Cerebellar nuclear complex (tissue), 1 donor: ENCODE measurements around the gene LMAN1L.

Experiments
- DNase-seq, 2 experiments: peaks; one replicate each; lab custom pipeline; 2025; lab: John Stamatoyannopoulos, UW

Gene LMAN1L

DNA sequence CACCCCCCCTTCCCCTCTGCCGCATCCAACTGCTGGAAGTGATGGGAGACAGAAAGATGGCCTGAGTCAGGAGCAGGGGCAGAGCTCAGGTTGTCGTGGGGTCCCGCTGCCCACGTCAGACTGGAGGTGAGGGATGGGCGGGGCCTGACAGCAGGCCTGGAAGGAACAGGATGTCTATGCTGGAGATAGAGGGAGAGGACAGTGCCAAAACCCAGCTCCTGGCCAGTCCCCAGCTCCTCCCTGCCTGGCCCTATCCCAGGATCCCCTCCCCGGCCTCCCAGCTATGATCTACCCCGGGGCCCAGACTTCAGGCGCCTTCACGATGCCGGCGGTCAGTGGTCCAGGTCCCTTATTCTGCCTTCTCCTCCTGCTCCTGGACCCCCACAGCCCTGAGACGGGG lies at the start of gene LMAN1L:
Gene LMAN1L, plus strand, starts transcription at position 303 of the 400 bp plus-strand sequence. Its CDS starts 20 bp downstream, at position 323.
- DNase-seq = no peak

DNA sequence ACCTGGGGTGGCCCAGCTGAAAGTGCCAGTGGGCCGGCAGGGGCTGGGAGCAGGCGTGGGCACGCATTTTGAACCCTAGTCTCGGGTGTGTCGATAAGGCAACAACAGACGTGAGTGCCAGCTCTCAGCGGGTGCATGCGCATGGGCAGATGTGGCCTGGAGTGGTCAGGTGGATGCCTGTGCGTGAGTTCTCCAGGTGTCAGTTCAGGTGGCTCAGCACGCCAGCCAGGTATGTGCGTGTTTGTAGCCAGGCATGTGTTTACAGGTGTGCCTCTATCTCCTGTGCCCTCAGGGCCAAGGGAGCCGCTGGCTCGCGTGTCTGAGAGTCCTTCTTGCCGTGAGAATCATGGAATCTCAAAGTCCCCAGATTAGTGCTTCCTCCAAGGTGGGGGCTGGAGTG lies 49.2 kb upstream of the LMAN1L start:
- no peak for DNase-seq

DNA sequence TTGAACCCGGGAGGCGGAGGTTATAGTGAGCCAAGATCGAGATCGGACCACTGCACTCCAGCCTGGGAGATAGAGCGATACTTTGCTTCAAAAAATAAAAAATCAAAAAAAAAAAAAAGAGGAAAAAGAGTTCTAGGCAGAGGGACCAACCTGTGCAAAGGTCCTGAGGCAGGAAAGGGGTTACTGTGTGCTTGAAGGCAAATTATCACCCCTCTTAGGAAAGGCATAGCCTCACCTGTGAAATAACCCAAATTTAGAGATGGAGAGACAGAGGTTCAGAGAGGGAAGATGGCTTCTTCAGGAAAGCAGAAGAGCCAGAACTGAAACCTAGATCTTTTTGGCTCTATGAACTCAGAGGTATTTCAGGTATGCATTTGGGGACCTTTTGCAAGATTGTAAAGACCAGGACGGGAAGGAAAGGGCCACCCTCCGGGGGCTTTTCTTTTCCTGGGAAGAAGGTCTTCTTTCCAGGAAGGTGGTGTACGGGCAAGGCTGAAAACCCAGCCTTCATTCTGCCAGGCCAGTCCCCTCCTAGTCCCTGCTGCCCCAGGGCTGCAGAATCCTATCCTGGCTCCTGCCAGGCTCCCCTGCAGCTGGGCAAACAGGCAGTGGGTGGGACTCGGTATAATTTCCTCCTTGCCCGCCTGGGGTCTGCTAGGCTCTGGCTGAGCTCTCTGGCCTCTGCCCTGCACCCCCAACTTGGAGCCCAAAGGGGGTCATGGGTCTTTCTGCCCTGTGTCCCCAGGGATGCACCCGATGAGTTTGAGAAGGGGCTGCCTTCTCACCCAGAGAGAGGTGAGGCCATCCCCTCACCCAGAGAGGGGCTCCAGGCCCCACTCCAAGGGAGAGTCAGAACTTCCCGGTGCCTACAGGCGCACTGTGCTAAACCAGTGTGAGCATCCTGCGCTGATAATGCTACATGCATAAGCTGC lies 45.2 kb upstream of the LMAN1L start:
- no peak for DNase-seq

DNA sequence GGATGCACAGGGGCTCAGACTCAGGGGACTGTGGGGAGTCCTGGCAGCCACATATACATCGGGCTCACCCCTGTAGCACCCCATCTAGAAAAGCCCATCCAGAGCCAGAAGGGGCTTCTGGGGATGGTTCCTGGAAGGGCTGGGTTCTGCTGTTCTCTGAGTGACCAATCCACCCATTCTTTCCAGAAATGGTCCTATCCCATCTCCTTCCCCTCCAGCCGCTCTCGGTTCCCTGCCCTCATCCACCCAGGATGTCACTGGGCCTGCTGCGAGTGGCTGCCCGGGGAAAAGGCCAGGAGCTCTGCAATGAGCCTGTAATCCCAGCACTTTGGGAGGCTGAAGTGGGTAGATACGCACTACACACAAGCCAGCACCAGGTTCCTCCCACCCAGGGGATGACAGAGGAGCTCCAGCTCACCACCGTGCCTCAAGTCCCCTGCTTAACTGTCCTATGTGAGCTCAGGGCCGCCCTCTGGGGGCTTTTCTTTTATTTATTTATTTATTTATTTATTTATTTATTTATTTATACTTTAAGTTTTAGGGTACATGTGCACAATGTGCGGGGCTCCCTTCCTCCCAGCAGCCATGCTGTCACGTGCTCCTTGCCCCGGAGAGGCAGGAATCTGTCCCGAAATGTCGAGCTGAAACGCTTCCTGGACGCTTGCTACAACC lies 44.4 kb upstream of the LMAN1L start:
- DNase-seq = no peak

DNA sequence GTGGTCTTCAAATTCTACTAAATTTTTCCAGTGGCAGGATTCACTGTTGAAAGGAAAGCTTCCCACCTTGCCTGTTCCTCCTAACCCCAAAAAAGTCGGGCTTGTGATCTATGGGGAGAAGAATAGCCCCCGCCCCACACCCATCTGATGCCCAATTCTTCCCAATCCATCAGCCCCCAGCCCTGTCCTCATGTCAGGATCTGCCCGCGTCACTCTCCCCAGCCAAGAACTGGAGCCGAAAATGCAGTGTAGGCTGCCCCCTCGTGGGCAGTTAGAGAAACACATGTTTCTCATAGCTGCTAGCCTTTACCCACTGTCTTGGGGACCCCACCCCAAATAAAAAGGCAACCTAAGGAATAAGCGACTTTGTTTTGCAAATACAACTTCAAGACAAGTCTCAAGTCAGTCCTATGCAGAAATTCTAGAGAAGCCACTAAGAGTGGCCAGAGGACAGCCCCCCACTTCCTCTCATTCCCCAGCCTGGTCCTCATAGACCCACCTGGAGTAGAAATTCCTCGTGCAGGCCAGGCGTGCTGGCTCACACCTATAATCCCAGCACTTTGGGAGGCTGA lies 43.8 kb upstream of the LMAN1L start:
- no peak for DNase-seq

DNA sequence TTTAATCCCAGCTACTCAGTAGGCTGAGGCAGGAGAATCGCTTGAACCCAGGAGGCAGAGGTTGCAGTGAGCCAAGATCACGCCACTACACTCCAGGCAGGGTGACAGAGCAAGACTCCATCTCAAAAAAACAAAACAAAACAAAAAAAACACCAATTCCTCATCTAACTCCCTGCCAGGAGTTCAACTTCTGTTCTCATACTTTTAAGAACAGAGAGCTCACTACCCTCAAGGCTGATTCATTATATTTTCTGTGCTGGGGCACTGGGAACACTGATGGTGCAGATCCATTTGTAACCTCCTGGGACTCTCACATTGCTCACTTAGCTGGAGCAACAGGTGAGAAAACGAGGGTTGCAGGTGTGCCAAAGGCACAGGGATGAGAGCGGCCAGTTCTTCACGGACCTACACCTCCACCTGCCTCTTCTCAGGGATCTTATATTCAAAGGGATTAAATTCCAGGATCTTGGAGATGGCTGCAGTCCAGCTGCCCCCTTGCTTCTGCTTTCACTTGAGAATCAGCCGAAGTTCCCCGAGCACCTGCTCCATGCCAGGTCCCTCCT lies 43.1 kb upstream of the LMAN1L start:
- no peak for DNase-seq

DNA sequence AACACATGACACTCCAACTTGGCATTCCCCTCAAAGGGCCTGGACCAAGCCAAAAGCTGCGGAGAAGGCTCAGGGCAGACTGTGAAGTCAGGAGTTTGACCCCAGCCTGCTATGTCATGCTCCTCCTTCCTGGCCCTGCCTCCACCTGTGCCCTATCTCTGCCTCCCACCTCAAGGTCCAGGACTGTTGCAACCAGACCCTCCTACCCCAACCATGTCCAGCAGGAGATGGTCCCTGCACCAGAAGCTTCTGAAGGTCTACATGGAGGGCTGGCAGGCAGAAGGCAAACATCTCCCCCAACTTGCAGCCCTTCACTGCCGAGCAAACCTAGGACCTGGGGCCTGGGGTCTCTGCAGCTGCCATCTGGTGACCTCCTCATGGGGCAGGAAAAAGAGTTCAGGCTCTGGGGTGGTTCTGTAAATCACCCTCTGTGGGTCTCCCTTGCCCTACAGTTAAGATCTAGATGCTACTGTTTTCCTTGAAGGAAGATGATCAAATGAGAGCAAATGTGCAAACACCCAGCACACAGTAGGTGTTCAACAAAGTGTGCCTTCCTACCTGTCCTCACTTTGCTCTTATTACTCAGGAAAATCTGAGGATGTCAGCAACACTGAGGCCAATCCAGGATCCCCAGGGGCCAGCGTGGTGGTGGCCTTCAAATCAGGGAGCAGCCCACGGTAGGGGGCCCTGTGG lies 42.3 kb upstream of the LMAN1L start:
- no peak for DNase-seq

DNA sequence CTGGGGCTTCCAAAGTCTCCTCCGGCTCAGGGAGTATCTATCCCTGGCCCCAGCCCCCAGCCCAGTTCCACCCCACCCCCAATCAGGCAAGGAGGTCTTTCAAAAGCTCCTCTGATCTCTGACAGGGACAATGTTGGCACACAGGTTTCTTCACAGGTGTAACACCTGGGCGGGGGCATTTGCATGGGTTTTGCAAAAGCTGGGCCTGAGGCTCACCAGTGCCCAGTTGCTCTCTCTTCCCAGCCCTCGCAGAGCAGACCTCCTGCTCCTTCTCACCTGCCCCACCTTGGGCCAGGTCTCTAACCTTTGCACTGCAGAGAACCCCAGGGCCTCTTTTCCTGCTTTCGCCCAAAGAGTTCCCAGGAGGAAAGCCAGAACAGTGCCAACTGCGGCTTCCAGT lies 39.3 kb upstream of the LMAN1L start:
- no peak for DNase-seq

DNA sequence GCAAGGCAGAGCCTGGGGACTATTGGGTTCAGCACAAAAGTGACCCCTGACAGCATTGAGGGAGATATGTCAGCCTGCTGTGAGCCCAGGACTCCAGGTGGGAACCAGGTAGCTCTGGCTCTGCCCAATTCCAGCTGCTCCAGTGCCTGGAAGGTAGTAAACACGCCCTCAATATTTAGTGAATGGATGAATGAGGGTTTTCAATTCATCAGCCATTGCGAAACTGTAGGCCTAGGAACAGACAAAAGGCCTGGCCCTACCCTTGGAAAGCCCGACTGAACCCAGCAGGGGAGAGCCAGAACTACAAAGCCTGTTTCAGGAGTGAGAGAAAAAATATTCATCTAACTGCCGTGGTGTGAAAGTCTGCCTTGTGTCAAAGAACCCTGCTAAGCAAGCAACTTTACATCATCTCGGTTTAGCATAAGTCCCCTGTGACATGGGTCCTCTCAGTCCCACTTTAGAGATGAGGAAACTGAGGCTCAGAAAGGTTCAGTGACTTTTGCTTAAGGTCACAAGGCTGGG lies 38.8 kb upstream of the LMAN1L start:
- no peak for DNase-seq

DNA sequence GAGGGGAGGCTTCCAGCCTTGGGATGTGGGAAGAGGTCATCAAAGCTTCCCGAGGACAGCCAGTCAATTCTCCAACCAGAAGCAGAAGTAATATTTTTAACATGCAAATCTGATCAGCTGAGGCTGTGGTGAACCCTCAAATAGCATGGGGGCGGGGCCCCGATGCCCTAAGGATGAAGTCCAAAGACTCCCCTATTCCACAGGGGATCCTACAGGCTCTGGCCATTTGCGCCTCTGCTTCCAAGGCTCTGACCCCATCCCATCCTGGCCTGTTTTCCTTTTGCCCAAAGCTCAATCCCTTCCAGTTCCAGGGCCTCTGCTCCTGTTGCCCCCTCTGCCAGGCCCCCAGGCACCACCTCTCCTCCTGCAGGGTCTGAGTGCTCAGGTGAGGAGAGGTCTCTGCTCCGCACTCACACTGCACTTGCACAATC lies 37.5 kb upstream of the LMAN1L start:
- no peak for DNase-seq

DNA sequence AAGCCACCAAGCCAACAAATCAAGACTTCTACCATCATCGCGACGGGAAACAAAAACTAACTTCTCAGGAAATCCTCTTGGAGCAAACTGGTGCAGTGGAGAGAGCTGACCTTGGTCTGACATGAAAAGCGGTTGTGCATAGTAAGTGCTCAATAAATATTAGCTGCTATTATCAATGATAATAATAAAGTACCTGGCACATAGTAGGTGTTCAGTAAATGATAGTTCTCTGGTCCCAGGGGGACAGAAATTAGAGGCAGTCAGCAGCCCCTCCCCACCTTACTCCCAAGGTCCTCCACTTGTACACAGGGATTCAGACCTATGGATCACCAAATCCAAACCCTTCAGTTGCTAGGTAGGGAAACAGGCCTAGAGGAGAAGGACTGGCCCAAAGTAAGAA lies 36.7 kb upstream of the LMAN1L start:
- no peak for DNase-seq

DNA sequence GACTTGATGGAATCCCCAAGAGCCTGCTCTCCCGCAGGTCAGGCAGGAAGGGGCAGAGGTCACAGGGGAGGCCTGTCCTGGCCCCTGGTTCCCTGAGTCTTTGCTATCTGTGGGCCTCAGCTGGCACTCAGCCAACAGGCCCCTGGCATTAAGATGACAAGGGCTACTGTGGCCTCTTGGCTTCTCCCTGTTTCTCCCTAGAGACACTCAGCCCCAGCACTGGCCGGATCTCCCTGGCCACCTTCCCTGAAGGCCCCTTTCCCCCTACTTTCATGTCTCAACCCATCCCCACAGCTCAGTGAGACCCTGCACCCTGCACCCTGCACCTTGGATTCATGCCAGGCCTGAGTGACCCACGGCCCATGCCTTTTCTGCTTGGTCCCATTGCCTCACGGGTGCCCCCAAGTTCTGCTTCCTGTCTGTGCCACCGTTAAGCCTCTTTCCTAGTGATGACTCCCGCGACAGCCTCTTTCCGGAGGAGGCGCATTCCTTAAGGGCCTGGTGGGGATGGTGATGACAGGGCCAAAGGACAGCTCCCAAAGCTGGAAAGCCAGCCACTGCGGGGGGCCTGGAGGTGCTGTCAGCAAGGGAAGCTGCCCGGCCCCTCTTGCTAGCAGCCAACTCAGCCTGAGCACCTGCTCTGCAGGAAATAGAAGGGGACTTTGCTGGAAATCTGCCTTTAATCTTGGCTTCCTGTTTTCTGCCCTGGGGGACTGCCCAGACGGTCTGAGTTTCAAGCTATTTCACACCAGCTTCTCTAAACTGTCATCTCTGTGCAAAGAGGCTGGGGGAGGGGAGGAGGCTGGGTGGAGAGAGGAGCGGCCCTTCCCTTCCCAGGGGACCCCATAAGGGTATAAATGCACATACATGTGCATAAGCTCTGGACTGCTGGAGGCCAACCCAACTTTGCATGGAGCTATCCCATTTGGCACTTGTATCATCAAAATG lies 35.5 kb upstream of the LMAN1L start:
- no peak for DNase-seq

DNA sequence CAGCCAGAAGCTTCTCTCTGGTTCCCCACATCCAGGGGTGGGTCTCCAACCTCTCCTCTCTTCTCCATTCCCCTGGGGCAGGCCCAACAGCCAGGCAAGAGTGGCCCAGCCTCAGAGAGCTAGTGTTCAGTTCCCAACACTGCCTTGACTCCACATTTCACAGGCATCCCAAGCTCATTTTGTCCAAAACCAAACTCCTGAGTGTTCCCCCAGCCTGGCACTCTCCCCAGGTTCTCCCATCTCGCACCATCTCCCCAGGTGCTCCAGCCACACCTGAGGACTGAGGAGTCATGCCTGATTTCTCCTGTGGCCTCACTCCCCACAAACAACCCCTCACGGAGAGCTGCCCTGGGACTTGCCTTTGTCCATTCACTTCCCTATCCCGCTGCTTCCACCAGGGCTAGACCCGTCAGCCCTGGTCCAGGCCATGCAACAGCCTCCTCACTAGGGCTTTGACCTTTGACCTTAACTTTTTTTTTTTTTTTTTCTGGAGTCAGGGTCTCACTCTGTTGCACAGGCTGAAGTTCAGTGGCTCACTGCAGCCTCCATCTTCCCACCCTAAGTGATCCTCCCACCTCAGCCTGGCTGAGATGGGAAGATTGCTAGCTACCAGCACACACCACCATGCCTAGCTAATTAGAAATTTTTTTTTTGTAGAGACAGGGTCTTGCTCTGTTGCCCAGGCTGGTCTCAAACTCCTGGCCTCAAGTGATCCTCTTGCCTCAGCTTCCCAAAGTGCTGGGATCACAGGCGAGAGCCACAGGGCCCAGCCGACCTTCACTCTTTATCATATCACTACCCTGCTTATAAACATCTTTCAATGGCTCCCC lies 34.7 kb upstream of the LMAN1L start:
- DNase-seq = no peak

DNA sequence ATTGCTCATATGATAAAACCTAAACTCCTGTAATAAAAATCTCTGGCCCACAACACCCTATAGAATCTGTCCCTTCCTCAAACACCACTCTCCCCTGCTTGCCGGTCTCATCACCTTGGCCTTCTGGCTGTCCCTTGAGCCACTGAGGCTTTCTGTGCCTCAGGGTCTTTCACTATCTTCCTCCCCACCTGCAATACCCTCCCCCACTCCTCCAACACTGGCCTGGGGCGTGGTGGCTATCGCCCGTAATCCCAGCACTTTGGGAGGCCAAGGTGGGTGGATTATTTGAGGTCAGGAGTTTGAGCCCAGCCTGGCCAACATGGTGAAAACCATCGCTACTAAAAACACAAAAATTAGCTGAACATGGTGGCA lies 34.0 kb upstream of the LMAN1L start:
- no peak for DNase-seq

DNA sequence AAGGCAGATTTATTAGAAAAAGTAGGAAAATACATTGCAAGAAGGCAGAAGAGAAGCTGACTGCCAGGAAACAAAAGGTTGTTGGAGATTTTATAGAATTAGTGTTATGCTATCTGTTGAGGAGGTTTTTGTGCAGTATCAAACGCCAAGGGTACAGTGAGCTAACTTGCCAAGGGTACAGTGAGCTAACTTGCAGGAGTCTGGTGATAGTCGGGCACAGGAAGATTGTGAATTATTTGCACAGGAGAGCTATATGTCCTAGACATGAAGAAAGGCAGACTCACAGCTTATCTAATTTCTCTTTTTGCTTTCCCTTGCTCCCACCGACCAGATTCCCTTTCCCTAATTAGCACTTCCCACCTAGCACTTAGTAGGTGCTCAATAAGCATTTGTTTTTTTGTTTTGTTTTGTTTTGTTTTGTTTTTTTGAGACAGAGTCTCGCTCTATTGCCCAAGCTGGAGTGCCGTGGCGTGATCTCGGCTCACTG lies 33.4 kb upstream of the LMAN1L start:
- no peak for DNase-seq

DNA sequence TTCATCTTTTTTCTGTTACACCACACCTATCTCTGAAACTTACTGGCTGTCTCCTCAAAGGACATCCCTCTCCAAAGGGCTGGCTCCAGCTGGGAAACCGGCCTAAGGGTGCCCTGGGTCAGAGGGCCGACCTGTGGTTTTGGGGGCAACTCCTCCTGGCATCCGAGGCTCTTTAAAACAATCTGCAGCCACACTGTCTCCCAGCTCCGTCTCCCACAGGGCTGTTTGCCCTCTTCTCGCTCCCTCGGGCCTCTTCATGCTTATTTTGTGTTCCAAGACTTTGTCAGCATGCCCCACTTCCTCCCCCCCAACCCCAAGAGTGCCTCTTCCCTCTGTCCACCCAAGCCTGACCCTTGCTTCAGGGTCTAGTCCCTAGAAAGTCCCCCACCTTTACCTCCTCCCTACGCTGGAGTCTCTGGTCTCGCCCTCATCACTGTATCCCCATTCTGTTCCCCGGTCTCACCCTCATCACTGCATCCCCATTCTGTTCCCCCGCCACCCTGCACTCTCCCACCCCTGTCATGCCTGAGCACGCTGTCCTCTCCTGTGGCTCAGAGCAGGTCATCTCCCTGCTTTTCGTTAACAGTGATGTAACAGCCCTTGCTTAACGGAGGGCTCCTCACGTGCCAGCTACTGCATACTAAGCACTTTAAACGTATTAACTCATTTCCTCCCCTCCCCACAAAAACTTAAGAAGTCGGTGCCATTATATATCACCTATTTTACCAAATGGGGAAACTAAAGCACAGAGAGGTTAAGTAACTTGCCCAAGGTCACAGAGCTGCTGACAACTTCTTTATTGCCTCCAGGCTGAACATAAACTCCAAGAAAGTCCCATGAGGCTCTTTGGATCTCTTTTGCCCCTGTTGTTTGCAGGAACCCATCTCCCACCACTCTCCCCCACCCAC lies 31.9 kb upstream of the LMAN1L start:
- no peak for DNase-seq

DNA sequence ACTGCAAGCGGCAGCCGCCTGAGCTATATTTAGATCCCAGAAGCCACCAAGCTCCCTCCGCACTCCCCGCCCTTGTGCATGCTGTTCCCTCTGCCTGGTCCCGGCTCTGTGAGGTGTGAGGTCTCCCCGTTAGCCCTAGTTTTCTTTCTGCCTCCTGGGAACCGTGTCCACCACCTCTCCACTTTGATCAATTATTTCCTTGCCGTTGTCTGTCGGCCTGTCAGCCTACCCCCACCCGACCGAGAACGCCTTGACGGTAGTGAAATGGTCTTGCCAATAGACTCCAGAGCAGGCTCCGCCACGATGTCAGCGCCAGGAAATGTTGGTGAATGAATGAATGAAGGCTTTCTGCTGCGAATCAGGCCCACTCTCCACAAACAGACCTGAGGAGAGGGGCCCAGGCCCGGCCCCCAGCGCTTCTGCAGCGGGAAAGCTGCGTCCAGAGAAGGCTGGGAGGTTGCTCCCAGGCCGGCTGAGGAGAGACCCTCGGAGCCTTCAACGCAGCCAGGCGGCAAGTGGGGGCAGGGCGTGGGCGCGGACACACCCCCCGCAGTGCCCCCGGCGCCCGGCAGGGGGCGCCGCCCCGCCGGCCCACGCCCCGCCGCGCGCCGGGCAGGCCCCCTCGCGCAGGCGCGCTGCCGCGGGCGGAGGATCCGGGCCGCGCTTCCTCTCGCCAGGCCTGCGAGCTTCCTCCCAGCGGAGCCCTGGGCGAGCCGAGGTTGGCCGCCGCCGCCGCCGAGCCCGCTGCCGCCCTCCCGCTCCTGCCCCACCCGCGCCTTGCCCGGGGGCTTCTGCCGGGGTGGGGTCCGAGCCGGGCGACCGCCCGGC lies 31.0 kb upstream of the LMAN1L start, which contains the start of gene CSK:
Gene CSK, plus strand, starts transcription at position 650 of the 828 bp plus-strand sequence. CDS start 16,218 bp downstream, outside the sequence.
- no peak for DNase-seq
